ENCODE measurements around the gene WDR81.
"Not testable (repeated sequence)": the region's sequence is repeated elsewhere in the genome, so short reads cannot be mapped to it uniquely, and the experiment has no call there.

The WDR81 gene

GRCh38 chr17:1730326-1731193 is 6.1 kb downstream of the WDR81 start:
- DNase-seq (ENCODE audit: low read depth in 2 of 2): no peak

- DNase-seq (ENCODE audit: low read depth in 2 of 2): no peak
Observed at GRCh38 chr17:1731194-1731506, 6.6 kb downstream of the WDR81 start.

DNA sequence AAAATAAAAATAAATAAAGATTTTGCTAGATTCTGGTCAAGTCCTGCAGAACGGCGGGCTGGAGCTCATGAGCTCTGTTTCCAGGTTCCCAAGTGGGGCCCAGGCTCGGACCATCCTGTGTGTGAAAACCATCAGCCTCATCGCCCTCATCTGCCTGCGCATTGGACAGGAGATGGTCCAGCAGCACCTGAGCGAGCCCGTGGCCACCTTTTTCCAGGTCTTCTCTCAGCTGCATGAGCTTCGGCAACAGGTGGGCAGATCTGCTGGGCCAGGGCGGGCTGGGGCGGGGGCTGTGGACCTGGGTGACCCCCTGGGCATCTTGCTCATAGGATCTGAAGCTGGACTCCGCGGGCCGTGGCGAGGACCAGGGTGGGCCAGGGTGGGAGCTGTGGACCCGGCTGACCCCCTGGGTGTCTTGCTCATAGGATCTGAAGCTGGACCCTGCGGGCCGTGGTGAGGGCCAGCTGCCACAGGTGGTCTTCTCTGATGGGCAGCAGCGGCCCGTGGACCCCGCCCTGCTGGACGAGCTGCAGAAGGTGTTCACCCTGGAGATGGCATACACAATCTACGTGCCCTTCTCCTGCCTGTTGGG is 7.8 kb downstream of the WDR81 start:
- DNase-seq (ENCODE audit: low read depth in 2 of 2): no peak

GRCh38 chr17:1732833-1733321 is 8.4 kb downstream of the WDR81 start:
- DNase-seq (ENCODE audit: low read depth in 2 of 2): no peak

DNA sequence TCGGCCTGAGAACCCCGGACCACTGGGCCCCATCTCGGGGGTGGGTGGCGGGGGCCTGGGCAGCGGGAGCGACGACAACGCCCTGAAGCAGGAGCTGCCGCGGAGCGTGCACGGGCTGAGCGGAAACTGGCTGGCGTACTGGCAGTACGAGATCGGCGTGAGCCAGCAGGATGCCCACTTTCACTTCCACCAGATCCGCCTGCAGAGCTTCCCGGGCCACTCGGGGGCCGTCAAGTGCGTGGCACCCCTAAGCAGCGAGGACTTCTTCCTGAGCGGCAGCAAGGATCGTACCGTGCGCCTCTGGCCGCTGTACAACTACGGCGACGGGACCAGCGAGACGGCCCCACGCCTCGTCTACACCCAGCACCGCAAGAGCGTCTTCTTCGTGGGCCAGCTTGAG is 9.3 kb downstream of the WDR81 start:
- DNase-seq (ENCODE audit: low read depth in 2 of 2): no peak

- no peak for DNase-seq (ENCODE audit: low read depth in 2 of 2)
Observed at GRCh38 chr17:1735418-1735817, 10.9 kb downstream of the WDR81 start.

DNA sequence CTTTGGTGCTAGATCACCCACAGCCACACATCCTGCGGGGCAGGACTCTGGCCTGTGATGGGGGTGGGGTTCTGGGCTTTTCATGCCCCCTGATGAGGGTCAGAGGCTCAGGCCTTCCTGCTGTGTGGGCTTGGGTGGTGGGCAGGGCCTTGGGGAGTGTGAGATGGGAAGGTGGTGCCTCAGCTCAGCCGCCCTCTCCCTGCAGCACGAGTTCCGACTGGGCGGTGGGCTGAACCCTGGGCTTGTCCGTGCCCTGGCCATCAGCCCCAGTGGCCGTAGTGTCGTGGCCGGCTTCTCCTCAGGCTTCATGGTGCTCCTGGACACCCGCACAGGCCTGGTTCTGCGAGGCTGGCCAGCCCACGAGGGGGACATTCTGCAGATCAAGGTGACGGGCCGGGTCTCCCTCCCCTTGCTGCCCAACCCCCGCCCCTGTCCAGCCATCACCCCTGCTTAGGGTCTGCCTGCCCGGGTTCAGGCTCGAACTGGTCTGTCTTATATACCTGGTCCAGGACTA is 11.4 kb downstream of the WDR81 start:
- DNase-seq (ENCODE audit: low read depth in 2 of 2): no peak

DNA sequence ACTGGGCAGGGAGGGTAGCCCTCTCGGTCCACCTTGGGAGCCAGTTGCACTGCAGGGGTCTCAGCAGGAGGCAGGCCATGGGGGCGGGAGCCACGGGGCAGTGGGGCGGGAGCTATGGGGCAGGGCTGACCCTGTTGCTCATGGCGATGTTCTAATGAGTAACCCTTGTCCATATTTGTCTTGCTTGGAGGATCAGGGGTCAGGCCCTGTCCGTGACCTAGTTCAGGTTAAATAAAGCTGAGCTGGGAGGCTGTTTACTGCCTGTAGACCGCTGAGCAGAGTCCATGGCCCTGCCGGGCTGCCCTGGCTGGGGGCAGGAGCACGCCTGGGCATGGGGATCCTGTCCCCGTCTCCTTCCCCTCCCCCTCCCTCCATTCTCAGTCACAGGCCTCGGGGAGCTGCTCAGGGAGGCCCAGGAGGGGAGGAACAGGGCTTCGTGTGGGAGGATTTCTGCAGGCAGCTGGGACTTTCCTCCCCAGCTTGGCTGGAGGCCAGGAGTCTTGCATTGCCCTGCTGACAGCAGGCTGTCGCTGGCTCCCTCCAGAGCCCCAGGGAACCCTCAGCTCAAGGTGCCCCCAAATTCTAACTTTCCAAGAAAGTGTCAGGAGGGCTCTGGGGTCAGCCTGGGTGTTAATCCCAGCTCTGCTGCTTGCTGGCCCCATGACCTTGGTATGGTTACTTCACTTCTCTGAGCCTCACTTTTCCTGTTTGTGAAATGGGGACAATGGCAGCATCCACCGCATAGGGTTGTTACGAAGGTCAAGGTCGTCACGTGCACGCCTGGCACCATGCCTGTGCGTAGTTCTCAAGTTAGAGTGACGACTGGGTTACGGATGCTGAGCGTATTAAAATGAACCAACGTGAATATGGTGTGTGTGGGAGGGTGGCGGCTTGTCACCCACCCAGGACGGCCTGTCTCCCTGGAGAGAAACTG is 12.1 kb downstream of the WDR81 start:
- peak; percentile 45 to 53 for DNase-seq (ENCODE audit: low read depth in 2 of 2)

DNA sequence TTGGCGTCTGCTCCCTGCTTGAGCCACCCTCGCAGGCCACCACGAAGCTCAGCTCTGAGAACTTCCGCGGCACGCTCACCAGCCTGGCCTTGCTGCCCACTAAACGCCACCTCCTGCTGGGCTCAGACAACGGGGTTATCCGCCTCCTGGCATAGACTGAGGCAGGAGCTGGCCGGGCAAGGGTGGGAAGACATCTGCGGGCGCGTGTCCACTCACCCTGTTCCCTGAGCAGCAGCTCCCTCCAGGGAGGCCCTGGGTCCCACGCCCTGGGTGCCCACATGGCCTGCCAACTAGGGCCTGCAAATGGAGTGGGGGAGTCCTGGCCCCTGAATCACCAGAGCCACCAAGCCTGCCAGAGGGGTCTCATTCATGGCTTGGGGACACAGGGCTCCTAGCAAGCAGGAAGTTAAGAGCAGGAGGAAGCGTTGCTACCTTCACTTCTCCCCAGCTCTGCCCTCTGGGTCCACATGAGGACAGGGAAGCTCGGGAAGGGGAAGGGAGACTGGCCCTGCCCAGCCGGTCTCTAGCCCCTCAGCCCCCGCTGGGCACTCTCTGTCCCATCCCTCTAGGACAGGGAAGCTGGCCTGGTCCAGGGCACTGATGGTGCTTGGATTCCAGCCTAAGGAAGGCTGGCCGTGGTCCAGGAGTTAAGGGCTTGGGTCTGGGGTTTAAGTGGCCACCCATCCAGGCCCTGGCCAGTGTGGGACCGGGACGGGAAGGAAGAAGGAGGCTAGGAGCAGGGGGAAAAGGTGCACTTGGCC is 13.2 kb downstream of the WDR81 start:
- DNase-seq (ENCODE audit: low read depth in 2 of 2): no peak

GRCh38 chr17:1741899-1742298 is 17.4 kb downstream of the WDR81 start:
- DNase-seq (ENCODE audit: low read depth in 2 of 2): not testable (repeated sequence)

- no peak for DNase-seq (ENCODE audit: low read depth in 2 of 2)
Observed at GRCh38 chr17:1742371-1743087, 18.0 kb downstream of the WDR81 start, which contains the start of gene SERPINF2. TSS of gene SERPINF2 (plus strand) at chr17:1742871. CDS start at chr17:1744996, 2,125 bp downstream.

GRCh38 chr17:1743088-1743439 is 18.6 kb downstream of the WDR81 start:
- no peak for DNase-seq (ENCODE audit: low read depth in 2 of 2)

GRCh38 chr17:1744551-1745512 is 20.3 kb downstream of the WDR81 start:
- DNase-seq (ENCODE audit: low read depth in 2 of 2): no peak

DNA sequence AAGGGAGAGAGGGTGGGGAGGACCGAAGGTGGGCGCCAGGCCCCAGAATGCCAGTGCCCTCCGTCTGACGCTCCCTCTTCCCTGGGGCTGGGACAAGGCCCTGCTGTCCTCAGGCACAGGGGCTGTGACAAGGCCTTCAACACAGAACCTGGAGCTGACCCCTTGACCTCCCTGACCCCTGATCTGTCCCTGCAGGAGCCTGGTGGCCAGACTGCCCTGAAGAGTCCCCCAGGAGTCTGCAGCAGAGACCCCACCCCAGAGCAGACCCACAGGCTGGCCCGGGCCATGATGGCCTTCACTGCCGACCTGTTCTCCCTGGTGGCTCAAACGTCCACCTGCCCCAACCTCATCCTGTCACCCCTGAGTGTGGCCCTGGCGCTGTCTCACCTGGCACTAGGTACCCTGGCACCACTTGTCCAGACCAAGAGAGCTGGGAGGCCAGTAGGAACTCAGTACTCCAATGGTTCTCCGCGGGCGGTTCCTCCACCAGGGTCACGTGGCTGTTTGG is 21.1 kb downstream of the WDR81 start:
- DNase-seq (ENCODE audit: low read depth in 2 of 2): no peak

DNA sequence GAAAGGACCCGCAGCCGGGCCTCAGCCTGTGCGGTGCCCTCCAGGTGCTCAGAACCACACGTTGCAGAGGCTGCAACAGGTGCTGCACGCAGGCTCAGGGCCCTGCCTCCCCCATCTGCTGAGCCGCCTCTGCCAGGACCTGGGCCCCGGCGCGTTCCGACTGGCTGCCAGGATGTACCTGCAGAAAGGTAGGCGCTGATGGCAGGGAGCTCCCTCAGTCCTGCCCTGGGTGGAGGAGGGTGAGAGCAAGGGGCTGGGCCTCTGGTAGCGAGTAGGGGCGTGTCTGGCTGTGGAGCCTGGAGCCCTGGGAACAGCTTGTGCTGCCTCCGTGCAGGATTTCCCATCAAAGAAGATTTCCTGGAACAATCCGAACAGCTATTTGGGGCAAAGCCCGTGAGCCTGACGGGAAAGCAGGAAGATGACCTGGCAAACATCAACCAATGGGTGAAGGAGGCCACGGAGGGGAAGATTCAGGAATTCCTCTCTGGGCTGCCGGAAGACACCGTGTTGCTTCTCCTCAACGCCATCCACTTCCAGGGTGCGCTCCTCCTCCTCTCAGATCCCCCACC is 22.6 kb downstream of the WDR81 start:
- DNase-seq (ENCODE audit: low read depth in 2 of 2): no peak

GRCh38 chr17:1750628-1751027 is 26.1 kb downstream of the WDR81 start:
- no peak for DNase-seq (ENCODE audit: low read depth in 2 of 2)

DNA sequence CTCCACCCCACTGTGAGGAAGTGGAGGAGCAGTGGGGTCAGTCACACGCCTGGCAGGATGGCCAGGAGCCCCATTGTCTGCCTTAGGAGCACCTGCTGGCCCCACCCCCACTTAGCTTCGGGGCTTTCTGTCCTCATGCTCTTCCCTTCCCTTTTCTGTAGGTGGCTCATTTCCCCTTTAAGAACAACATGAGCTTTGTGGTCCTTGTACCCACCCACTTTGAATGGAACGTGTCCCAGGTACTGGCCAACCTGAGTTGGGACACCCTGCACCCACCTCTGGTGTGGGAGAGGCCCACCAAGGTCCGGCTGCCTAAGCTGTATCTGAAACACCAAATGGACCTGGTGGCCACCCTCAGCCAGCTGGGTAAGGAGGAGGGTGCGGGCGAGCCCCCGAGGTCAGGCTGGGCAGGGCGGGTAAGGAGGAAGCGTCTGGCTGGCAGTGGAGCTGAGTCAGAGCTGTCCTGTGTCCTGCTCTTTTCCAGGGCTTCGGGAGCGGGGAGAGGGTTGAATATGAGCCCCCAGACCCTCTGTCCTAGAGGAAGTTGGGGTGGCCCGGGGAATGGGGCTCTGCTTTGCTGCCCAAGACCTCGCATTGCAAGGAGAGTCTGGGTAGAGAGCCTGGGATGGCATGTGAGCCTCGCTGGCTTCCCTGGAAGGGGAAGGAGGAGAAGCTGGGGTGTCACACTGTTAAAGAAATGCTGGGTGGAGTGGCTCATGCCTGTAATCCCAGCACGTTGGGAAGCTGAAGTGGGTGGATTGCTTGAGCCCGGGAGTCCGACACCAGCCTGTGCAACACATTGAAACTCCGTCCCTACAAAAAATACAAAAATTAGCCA is 28.1 kb downstream of the WDR81 start:
- no peak for DNase-seq (ENCODE audit: low read depth in 2 of 2)

Data from stimulated activated CD4-positive, alpha-beta T cell treated with anti-CD3 and anti-CD28 coated beads, Interleukin-15, amount 100 ng/mL, for 48 hours (primary cell).